HCT116 (cell line): Measurements from ENCODE around the gene SPTBN1. TPM values are rescaled to one million over a fixed set of nuclear protein-coding genes. Genes with fewer than 3 reads are reported as not detected.
"Not testable (repeated sequence)": the region's sequence is repeated elsewhere in the genome, so short reads cannot be mapped to it uniquely, and the experiment has no call there.

Experiments used
- ATAC-seq: fragments of 200-7000 bp; cut with Tn5 transposase; 2 replicates; pipeline ENCODE4 v1.9.1; 2020; ENCODE audit warnings: mild to moderate bottlenecking, moderate library complexity
- BruUV-seq: library from RNA; stranded (reverse); fragments of 400-500 nt; replicated peaks from 2 replicates; lab custom pipeline; 2021; lab: Mats Ljungman, UMichigan
- CTCF ChIA-PET: fragments of 300-600 bp; sonication (Branson Sonifier 250); formaldehyde crosslinking; loops from one replicate; lab custom pipeline; 2021; ENCODE audit warnings: antibody characterized with exemption; lab: Charles Lee
- POLR2A ChIA-PET: fragments of 300-600, 350-600 bp; sonication (Branson Sonifier 250); formaldehyde crosslinking; loops from one replicate; lab custom pipeline; 2021; ENCODE audit warnings: antibody characterized with exemption; lab: Charles Lee
- RAD21 ChIA-PET, 2 experiments: fragments of 300-600 bp; sonication (Branson Sonifier 250); formaldehyde crosslinking; loops; one replicate each; lab custom pipeline; 2023; ENCODE audit warnings: low total read pairs in 2 of 2; ENCODE audit not compliant: uncharacterized antibody in 2 of 2, unreplicated experiment in 2 of 2, low non-redundant PET in 1 of 2; lab: Charles Lee
- DNase-seq: peaks from one replicate; pipeline ENCODE4 v3.0.0-alpha.2; 2010; ENCODE audit warnings: low read depth, low spot score
- H2AFZ ChIP-seq: fragments of 200-600 bp; shearing (Covaris generic), sonication (generic); 2 replicates; pipeline ENCODE4 v1.6.1; 2017; ENCODE audit warnings: low read depth, mixed run types, mixed read lengths, antibody characterized with exemption, low read length; ENCODE audit not compliant: poor library complexity, severe bottlenecking
- H3K27ac ChIP-seq: 2 replicates; pipeline ENCODE4 v1.5.1; 2012; ENCODE audit warnings: low read depth, low read length
- H3K27me3 ChIP-seq: fragments of 200-600 bp; sonication (generic); 2 replicates; pipeline ENCODE4 v1.6.1; 2016; ENCODE audit warnings: mixed run types, low read length, mixed read lengths; ENCODE audit not compliant: insufficient read depth
- H3K36me3 ChIP-seq, 2 experiments: fragments of 200-500 bp in 1 of 2; fragments of 200-600 bp in 1 of 2; sonication (Bioruptor generic) in 1 of 2; sonication (generic) in 1 of 2; 2 replicates each; pipeline versions ENCODE4 v1.5.1 to v1.6.1; 2014 to 2016; ENCODE audit warnings: low read length in 2 of 2, inconsistent platforms in 1 of 2, mixed read lengths in 1 of 2, mixed run types in 1 of 2; ENCODE audit not compliant: insufficient read depth in 2 of 2, control insufficient read depth in 1 of 2
- H3K4me1 ChIP-seq, 2 experiments: fragments of 200-600 bp in 1 of 2; sonication (generic) in 1 of 2; 2 replicates each; pipeline versions ENCODE4 v1.5.1 to v1.6.1; 2012 to 2017; ENCODE audit warnings: low read length in 2 of 2, inconsistent platforms in 1 of 2, mild to moderate bottlenecking in 1 of 2, mixed read lengths in 1 of 2, mixed run types in 1 of 2, moderate library complexity in 1 of 2; ENCODE audit not compliant: insufficient read depth in 2 of 2, control insufficient read depth in 1 of 2
- H3K4me2 ChIP-seq: fragments of 200-600 bp; sonication (generic); 2 replicates; pipeline ENCODE4 v1.6.1; 2017; ENCODE audit warnings: mixed run types, low read length, mixed read lengths
- H3K4me3 ChIP-seq, 2 experiments: fragments of 200-600 bp in 1 of 2; sonication (generic) in 1 of 2; replicated peaks in 1 of 2; 2 replicates each; pipeline ENCODE4 v1.5.1; 2011 to 2016; ENCODE audit warnings: low read length in 2 of 2, control low read depth in 1 of 2, low read depth in 1 of 2, mild to moderate bottlenecking in 1 of 2, mixed read lengths in 1 of 2, mixed run types in 1 of 2
- H3K79me2 ChIP-seq: fragments of 200-600 bp; sonication (generic); 2 replicates; pipeline ENCODE4 v1.6.1; 2017; ENCODE audit warnings: mild to moderate bottlenecking, mixed run types, low read length, moderate library complexity, mixed read lengths; ENCODE audit not compliant: insufficient read depth
- H3K9ac ChIP-seq: fragments of 200-600 bp; sonication (generic); 2 replicates; pipeline ENCODE4 v1.6.1; 2016; ENCODE audit warnings: low read length, mixed read lengths
- H3K9me2 ChIP-seq: fragments of 200-600 bp; sonication (generic), shearing (Covaris generic); 2 replicates; pipeline ENCODE4 v1.6.1; 2017; ENCODE audit warnings: mixed run types, mild to moderate bottlenecking, moderate library complexity; ENCODE audit not compliant: insufficient read depth
- H3K9me3 ChIP-seq, 2 experiments: fragments of 200-500 bp in 1 of 2; fragments of 200-600 bp in 1 of 2; sonication (Bioruptor generic) in 1 of 2; sonication (generic) in 1 of 2; 2 replicates each; pipeline ENCODE4 v1.6.1; 2014 to 2017; ENCODE audit warnings: low read length in 2 of 2, mixed read lengths in 2 of 2, inconsistent platforms in 1 of 2, low read depth in 1 of 2, mild to moderate bottlenecking in 1 of 2, mixed run types in 1 of 2, moderate library complexity in 1 of 2; ENCODE audit not compliant: control insufficient read depth in 1 of 2, insufficient read depth in 1 of 2
- H4K20me1 ChIP-seq: fragments of 200-600 bp; sonication (generic), shearing (Covaris generic); 2 replicates; pipeline ENCODE4 v1.6.1; 2017; ENCODE audit warnings: mixed run types, mild to moderate bottlenecking, moderate library complexity; ENCODE audit not compliant: insufficient read depth
- CBX3 ChIP-seq: IDR thresholded peaks from 2 replicates; pipeline ENCODE4 v1.6.1; 2012; ENCODE audit warnings: low read depth
- CEBPB ChIP-seq: IDR thresholded peaks from 2 replicates; pipeline ENCODE4 v1.6.1; 2012; ENCODE audit warnings: low read depth
- CTCF ChIP-seq, 3 experiments: fragments of 200-600 bp in 1 of 3; sonication (generic) in 1 of 3; IDR thresholded peaks in 2 of 3; conservative IDR thresholded peaks in 1 of 3; 2 replicates each; pipeline ENCODE4 v1.5.1; 2012 to 2017; ENCODE audit warnings: low read depth in 2 of 3, low read length in 2 of 3, antibody characterized with exemption in 1 of 3, borderline replicate concordance in 1 of 3, control low read depth in 1 of 3, mild to moderate bottlenecking in 1 of 3, mixed read lengths in 1 of 3, mixed run types in 1 of 3, moderate library complexity in 1 of 3; ENCODE audit not compliant: insufficient read depth in 1 of 3
- ELF1 ChIP-seq: IDR thresholded peaks from 2 replicates; pipeline ENCODE4 v1.6.1; 2012; ENCODE audit warnings: low read depth, borderline replicate concordance
- POLR2A ChIP-seq: IDR thresholded peaks from 2 replicates; pipeline ENCODE4 v1.7.0; 2011; ENCODE audit warnings: borderline replicate concordance; ENCODE audit not compliant: insufficient read depth, insufficient read length; ENCODE audit errors: extremely low read depth
- RAD21 ChIP-seq: IDR thresholded peaks from 2 replicates; pipeline ENCODE4 v1.6.1; 2012; ENCODE audit warnings: low read depth, mild to moderate bottlenecking
- TCF7L2 ChIP-seq: IDR thresholded peaks from 2 replicates; pipeline ENCODE4 v1.7.0; 2011; ENCODE audit warnings: borderline replicate concordance, inconsistent platforms; ENCODE audit not compliant: insufficient read depth, insufficient read length; ENCODE audit errors: extremely low read depth
- YY1 ChIP-seq: IDR thresholded peaks from 2 replicates; pipeline ENCODE4 v1.6.1; 2011; ENCODE audit warnings: low read length, low read depth, moderate library complexity, mild to moderate bottlenecking; ENCODE audit not compliant: insufficient replicate concordance; ENCODE audit errors: extremely low read depth
- ZFX ChIP-seq: fragments of 450-650 bp; IDR thresholded peaks from 2 replicates; pipeline ENCODE4 v1.6.1; 2017
- intact Hi-C: fragments of 100-400 bp; cut with micrococcal nuclease; formaldehyde crosslinking; loops from 2 replicates; pipeline ENCODE4 v1.10.0; 2022
- total RNA-seq: library from RNA; stranded (reverse); gene quantifications from one replicate; pipeline ENCODE4 v1.2.1, GENCODE V29; 2021; ENCODE audit not compliant: unreplicated experiment

The SPTBN1 gene
- total RNA-seq, 1 experiment from 2014 or later, result 84.4 TPM

DNA sequence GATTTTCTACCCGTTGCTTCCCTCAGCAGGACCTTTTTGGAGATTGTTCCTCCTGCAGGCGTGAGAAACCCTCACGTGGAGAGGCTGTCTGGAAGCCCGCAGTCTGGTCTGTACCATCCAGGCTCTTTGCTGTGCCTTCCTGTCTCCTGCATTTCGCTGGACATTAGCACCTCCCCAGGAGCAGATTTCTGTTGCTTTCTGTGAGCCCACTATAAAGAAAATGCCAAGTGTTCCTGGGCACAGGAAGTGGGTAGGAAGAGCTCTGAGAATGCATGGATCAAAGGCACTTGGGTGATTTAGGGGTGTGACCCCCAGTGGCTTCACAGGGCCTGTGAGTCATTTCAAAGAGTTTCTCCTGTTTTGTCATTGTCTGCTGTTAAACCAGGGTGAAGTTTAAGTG lies 27.3 kb downstream of the SPTBN1 start (continued):
- TF ChIP-seq TCF7L2 (peak; percentile 84), CBX3 (no peak; the same call in 1 of the 2 replicates), YY1 (no peak), RAD21 (no peak), POLR2A (no peak), ELF1 (no peak), ZFX (no peak), CEBPB (peak; percentile 34; the same call in 1 of the 2 replicates), CTCF (IDR thresholded peaks at IDR 0.05 in 2 of 3, conservative IDR thresholded peaks at IDR 0.05 in 1 of 3; ENCODE audit: borderline replicate concordance in 1 of 3, insufficient read depth in 1 of 3, low read depth in 2 of 3, low read length in 2 of 3) (no peak)

DNA sequence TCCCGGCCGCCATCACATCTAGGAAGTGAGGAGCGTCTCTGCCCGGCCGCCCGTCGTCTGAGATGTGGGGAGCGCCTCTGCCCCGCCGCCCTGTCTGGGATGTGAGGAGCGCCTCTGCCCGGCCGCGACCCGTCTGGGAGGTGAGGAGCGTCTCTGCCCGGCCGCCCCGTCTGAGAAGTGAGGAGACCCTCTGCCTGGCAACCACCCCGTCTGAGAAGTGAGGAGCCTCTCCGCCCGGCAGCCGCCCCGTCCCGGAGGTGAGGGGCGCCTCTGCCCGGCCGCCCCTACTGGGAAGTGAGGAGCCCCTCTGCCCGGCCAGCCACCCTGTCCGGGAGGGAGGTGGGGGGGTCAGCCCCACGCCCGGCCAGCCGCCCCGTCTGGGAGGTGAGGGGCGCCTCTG lies 29.6 kb downstream of the SPTBN1 start:
- RAD21 ChIA-PET, DNase-seq, POLR2A ChIA-PET, CTCF ChIA-PET, H3K4me2 ChIP-seq, H3K36me3 ChIP-seq, H3K9ac ChIP-seq, H2AFZ ChIP-seq, ATAC-seq, H3K27ac ChIP-seq, intact Hi-C loops, BruUV-seq, H3K9me2 ChIP-seq, H3K9me3 ChIP-seq, H3K27me3 ChIP-seq, H3K79me2 ChIP-seq, H3K4me3 ChIP-seq, H4K20me1 ChIP-seq: not testable (repeated sequence)
- peaks cover 27 to 56% of the 10 kb centered on the region in 2 experiments for H3K4me1 ChIP-seq
